Fibroblast of the conjunctiva (primary cell): ENCODE data around the gene C13orf46.

ENCODE experiments used
- DNase-seq: peaks from one replicate; pipeline ENCODE4 v3.0.0-alpha.2; 2010; ENCODE audit warnings: low read depth

Gene C13orf46

DNA sequence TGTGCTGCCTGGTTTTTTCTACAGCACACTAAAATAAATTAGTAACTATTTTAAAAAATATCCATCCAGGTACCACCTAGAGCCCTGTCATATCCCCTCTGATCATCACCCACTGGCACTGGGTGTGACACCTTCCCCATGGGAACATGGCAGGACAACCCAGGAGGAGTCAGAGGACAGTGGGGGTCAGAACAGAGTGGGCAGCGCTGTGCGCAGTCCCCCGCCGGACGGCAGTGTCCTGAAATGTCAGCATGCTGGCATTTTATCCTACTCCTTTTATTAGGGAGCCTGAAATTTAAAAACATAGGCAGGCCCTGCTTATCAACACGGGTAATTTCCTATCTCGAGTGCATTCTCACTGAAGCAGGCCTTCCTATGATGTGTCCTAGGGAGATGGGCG, 67.9 kb downstream of the C13orf46 start:
- DNase-seq: no peak

DNA sequence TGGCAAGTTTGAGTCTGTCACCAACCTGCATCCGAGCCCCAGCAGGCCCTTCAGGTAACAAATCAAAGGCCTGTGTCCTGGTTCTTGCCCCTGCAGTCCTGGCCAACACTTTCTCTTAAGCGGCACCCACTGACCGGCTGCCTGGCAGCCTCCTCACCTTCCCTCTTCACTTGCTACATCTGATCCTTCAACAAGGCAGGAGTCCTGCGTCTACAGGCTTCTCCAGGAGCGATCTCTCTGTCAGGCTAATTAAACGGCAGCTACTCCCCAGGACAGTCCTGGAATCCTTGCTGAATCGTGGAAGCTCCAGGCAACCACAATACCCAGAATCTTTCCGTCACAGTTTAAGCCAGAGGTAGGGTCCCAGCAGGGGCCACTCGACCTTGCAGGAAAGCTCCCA, 68.9 kb downstream of the C13orf46 start:
- no peak for DNase-seq

DNA sequence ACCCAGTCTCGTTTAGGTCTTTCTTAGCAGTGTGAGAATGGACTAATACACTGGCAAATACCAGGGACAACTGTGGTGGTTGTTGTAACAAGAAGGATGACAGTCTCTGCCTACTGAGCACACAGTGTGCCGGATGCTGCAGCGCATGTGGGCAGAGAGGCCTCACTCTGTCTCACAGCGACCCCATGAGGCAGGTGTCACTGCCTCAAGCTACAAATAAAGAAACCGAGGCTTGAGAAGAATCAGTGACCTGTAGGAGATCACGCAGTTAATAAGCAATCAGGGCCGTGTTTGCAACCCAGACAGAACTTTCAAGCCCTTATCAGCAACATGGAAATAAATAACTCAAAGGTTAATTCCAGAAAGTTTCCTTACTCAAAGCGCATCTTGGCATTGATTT, 69.5 kb downstream of the C13orf46 start:
- DNase-seq: no peak

- DNase-seq: no peak
Observed at GRCh38 chr13:113903912-113904311, 70.0 kb downstream of the C13orf46 start.
